Panc1 (cell line): ENCODE measurements around the gene ENOX1.

Experiments used
- TF ChIP-seq, protein P1 (sequence below): fragments of 450-650 bp; IDR thresholded peaks from 2 replicates; pipeline ENCODE4 v1.5.1; 2017; ENCODE audit warnings: mild to moderate bottlenecking
- TF ChIP-seq, protein P2 (sequence below), 2 experiments: IDR thresholded peaks; 2 replicates each; pipeline ENCODE4 v1.6.1; 2011 to 2012; ENCODE audit warnings: low read depth in 2 of 2, control low read depth in 1 of 2, low read length in 1 of 2, mild to moderate bottlenecking in 1 of 2, moderate library complexity in 1 of 2; ENCODE audit not compliant: insufficient read depth in 1 of 2

DNA sequence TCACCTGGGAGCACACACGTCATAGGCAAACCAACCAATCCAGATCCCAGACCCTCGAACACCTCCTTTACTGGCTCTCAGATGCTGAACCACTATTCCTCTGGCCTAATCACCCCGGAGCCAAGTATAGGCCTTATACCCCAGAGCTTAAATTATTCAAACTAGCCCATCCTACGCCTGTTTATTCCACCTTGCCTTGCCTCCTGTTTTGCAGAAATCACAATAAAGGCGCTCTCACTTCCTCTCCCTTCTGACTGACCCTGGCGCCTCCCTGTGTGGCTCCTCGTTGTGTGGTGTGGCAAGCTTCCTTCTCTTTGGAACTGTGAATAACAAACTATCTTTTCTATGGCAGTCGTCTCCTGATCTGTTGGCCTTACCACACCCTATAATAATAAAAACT is 354.9 kb downstream of the ENOX1 start:
- TF ChIP-seq, protein P1, sequence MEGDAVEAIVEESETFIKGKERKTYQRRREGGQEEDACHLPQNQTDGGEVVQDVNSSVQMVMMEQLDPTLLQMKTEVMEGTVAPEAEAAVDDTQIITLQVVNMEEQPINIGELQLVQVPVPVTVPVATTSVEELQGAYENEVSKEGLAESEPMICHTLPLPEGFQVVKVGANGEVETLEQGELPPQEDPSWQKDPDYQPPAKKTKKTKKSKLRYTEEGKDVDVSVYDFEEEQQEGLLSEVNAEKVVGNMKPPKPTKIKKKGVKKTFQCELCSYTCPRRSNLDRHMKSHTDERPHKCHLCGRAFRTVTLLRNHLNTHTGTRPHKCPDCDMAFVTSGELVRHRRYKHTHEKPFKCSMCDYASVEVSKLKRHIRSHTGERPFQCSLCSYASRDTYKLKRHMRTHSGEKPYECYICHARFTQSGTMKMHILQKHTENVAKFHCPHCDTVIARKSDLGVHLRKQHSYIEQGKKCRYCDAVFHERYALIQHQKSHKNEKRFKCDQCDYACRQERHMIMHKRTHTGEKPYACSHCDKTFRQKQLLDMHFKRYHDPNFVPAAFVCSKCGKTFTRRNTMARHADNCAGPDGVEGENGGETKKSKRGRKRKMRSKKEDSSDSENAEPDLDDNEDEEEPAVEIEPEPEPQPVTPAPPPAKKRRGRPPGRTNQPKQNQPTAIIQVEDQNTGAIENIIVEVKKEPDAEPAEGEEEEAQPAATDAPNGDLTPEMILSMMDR, result no peak
- TF ChIP-seq, protein P2, sequence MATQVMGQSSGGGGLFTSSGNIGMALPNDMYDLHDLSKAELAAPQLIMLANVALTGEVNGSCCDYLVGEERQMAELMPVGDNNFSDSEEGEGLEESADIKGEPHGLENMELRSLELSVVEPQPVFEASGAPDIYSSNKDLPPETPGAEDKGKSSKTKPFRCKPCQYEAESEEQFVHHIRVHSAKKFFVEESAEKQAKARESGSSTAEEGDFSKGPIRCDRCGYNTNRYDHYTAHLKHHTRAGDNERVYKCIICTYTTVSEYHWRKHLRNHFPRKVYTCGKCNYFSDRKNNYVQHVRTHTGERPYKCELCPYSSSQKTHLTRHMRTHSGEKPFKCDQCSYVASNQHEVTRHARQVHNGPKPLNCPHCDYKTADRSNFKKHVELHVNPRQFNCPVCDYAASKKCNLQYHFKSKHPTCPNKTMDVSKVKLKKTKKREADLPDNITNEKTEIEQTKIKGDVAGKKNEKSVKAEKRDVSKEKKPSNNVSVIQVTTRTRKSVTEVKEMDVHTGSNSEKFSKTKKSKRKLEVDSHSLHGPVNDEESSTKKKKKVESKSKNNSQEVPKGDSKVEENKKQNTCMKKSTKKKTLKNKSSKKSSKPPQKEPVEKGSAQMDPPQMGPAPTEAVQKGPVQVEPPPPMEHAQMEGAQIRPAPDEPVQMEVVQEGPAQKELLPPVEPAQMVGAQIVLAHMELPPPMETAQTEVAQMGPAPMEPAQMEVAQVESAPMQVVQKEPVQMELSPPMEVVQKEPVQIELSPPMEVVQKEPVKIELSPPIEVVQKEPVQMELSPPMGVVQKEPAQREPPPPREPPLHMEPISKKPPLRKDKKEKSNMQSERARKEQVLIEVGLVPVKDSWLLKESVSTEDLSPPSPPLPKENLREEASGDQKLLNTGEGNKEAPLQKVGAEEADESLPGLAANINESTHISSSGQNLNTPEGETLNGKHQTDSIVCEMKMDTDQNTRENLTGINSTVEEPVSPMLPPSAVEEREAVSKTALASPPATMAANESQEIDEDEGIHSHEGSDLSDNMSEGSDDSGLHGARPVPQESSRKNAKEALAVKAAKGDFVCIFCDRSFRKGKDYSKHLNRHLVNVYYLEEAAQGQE (IDR thresholded peaks at IDR 0.05; ENCODE audit: insufficient read depth in 1 of 2, low read depth in 2 of 2, low read length in 1 of 2), result no peak
